HG03097 (cell line): Measurements from ENCODE around the gene GMEB1.
"Not testable (repeated sequence)": the region's sequence is repeated elsewhere in the genome, so short reads cannot be mapped to it uniquely, and the experiment has no call there.

Experiments used
- ATAC-seq: cut with Tn5 transposase; IDR thresholded peaks from one replicate; pipeline ENCODE4 v1.9.1; 2021; ENCODE audit not compliant: unreplicated experiment, low FRiP score

Gene GMEB1

DNA sequence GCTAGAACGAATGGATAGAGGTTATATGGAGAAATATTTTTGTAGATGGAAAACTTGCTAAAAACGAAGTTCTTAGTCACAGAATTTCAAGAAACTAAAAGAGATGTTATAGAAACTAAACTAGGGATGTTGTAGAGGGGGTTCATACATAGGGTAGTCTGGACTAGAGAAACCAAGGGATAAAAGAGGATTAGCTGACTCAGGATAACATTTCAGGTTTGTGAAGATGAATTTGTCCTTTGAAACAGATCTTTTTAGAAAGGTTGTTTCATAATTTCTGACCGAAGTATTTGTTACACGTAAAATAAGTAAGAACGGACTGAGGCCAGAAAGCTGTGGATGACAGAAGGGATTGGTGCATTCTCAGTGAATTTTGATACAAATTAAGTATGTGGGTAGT lies 81.7 kb downstream of the GMEB1 start:
- no peak for ATAC-seq

DNA sequence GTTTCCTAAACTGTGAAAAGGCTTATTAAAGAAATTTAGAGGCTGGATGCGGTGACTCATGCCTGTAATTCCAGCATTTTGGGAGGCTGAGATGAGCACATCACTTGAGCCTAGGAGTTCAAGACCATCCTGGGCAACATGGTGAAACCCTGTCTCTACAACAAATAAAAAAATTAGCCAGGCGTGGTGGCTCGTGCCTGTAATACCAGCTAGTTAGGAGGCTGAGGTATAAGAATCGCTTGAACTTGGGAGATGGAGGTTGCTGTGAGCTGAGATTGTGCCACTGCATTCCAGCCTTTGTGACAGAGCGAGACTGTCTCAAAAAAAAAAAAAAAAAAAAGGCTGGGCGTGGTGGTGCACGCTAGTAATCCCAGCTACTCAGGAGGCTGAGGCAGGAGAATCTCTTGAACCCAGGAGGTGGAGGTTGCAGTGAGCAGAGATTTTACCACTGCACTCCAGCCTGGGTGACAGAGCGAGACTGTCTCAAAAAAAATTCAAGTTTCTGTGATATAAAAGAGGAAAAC lies 82.2 kb downstream of the GMEB1 start:
- not testable (repeated sequence) for ATAC-seq

DNA sequence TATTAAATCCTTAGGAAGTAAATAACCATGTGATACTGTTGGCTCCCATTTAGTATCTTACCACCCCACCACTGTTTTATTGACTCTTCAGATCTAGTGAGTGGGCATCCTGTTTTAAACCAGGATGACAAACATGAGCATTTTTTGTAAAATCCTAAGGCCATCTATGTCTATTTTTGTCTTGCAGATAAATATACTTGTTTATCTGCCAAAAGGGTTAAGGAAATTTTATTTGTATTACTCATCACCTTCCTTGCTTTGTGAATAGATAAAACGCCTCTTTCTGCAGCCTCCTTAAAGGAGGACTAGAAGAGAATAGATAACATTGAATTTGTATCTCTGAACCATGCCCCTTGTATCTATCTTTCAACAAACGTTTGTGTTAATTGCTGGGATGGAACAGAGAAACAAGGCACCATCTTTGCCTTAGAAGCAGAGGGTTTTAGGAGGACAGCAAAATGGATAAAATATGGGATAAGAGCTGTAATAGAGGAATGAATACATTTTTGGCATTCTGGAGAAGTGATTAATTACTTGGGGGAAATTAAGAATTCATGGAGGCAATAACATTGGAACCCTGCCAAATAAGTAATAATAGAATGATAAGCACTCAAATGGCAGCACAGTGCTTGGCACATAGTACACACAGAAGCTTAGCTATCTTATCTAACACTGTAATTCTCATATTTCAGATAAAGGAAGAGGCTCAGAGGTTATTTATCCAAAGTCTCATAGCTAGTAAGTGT lies 82.9 kb downstream of the GMEB1 start:
- ATAC-seq, result no peak

DNA sequence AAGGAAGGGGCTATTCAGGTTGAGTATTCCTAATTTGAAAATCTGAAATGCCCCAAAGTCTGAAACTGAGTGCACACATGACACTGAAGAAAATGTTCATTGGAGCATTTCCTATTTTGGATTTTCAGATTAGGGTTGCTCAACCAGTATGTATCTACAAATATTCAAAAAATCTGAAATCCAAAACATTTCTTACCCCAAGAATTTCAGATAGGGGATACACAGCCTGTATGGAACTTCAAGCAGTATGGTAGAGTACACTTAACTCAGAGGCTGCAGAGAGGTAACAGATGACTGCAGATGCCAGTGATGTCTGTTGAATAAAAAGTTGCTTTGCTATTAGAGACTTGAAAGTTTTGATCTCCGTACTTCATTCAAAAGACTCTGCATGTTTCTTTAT lies 87.1 kb downstream of the GMEB1 start:
- no peak for ATAC-seq

DNA sequence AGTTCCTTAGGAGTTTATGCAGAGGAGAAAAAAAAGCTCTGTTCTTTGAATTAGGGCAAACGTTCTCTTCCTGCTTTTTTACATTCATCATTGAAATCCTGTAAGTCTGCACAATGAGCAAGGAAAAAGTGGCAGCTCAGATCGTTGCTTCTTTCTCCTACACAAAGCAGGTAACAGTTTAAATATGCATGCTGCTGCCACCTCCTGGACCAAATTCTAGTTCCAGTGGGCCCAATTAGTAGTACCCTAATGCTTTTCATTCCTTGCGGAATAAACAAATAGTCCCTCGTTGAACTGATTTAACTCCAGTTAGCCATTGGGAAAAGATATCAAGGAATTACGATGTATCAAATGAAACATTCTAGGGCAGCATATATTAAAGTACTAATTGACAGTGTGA lies 88.3 kb downstream of the GMEB1 start:
- ATAC-seq, result no peak

DNA sequence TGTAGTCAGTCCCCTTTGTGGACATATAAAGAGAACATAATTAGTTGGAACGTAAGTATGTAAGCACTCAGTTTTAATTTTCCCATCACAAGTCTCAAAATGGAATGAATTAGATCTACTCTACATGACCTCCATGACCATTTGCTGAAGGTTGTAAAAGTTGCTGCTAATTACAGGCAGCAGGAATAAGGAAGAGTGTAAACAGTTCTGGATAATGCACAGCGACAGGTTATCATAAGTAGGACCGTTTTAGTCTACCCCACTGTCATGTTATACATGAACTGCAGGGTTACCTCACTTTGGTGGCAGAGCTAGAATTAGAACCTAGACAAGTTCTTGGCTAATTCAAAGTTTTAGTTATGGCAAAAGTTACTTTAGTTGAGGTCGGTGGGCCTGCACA lies 89.8 kb downstream of the GMEB1 start:
- no peak for ATAC-seq

DNA sequence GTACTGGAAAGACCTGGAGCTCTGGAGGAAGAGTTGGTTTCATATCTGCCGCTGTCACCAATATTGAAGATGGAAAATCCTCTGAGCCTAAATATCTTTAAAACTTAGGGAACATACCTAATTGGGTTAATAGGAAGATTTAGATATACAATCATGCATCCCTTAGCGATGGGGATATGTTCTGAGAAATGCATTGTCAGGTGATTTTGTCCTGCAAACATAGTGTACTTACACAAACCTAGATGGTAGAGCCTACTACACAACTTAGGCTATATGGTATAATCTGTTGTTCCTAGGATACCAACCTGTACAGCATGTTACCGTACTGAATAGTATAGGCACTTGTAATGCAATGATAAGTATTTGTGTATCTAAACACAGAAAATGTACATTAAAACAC lies 90.7 kb downstream of the GMEB1 start:
- ATAC-seq, result no peak

DNA sequence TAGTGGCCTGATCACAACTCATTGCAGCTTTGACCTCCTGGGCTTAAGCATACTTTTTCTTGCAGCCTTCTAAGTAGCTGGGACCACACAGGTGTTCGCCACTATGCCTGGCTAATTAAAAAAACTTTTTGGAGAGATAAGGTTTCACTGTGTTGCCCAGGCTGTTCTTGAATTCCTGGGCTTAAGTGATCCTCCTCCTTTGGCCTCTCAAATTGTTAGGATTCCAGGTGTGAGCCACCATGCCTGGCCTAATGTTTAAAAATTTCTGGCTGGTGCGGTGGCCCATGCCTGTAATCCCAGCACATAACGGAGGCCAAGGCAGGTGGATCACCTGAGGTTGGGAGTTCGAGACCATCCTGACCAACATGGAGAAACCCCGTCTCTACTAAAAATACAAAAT lies 92.6 kb downstream of the GMEB1 start:
- no peak for ATAC-seq

DNA sequence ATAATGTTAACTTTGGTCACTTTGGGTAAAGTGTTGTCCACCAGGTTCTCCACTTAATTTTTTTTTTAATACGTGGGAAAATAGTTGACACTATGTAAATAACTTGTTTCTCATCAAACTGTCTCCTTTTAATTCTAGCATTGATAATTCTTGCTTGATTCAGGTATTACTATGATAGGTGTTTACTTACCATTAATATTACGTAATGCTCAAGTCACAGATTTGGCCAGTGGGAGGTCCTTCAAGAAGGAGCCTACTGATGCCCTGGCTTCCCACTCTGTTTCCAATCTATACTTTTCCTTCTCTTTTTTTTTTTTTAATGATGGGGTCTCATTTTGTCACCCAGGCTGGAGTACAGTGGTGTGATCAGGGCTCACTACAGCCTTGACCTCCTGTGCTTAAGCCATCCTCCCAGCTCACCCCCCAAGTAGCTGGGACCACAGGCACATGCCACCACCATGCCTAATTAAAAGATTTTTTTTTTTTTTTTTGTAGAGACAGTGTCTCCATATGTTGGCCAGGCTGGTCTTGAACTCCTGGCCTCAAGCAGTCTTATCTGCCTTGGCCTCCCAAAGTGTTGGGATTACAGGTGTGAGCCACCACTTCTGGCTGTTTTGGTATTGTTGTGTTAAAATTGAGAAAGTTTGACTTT lies 98.1 kb downstream of the GMEB1 start:
- no peak for ATAC-seq
